TTC549 (cell line): Measurements from ENCODE around the gene MSH4.
A peak's percentile ranks its signal among the peaks of the same experiment; 100 is the strongest.
"Not testable (repeated sequence)": the region's sequence is repeated elsewhere in the genome, so short reads cannot be mapped to it uniquely, and the experiment has no call there.

ENCODE experiments used
- FAIRE-seq: peaks from 2 replicates; lab custom pipeline; 2012; peaks lifted over from hg19 to GRCh38; lab: Jason Lieb, UNC

Gene MSH4

DNA sequence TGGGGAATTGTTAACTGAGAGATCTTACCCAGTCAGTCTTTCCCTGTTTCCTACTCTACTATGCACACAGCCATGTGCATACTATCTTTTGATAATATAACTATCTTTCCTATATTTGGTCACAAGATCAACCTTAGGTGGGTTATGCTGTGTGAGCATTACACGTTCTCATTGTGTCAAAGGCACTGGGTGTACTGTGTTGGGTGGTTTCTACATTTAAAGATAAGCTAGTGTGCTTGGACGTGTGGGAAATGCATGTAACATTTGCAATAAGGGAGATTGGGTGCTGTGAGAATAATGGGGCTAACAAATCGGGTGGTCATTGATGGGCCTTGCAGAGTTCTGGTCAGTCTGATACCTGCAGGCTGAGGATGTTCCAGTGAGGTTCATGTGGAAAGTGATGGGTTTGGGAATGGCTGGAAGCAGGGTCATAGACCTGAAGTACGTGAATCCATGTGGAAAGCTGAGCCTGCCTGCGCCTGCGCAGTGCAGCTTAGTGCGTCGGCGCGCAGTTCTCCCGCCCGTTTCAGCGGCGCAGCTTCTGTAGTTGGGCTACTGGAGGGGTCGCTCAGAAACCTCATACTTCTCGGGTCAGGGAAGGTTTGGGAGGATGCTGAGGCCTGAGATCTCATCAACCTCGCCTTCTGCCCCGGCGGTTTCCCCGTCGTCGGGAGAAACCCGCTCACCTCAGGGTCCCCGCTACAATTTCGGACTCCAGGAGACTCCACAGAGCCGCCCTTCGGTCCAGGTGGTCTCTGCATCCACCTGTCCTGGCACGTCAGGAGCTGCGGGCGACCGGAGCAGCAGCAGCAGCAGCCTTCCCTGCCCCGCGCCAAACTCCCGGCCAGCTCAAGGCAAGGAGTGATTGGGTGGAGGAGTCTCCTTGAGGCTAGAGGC, at the start of gene MSH4:
Gene MSH4, plus strand, starts transcription at position 507 of the 897 bp plus-strand sequence. Its CDS starts 104 bp downstream, at position 611.
- no peak for FAIRE-seq

DNA sequence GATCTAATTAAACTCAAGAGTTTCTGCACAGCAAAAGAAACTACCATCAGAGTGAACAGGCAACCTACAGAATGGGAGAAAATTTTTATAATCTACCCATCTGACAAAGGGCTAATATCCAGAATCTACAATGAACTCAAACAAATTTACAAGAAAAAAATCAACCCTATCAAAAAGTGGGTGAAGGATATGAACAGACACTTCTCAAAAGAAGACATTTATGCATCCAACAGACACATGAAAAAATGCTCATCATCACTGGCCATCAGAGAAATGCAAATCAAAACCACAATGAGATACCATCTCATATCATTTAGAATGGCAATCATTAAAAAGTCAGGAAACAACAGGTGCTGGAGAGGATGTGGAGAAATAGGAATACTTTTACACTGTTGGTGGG, 39.5 kb upstream of the MSH4 start:
- not testable (repeated sequence) for FAIRE-seq

DNA sequence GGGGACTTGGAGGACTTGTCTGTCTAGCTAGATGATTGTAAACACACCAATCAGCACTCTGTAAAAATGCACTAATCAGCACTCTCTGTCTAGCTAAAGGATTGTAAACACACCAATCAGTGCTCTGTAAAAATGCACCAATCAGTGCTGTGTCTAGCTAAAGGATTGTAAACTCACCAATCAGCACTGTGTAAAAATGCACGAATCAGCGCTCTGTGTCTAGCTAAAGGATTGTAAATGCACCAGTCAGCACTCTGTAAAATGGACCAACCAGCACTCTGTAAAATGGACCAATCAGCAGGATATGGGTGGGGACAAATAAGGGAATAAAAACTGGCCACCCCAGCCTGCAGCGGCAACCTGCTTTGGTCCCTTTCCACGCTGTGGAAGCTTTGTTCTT, 38.1 kb upstream of the MSH4 start:
- FAIRE-seq, result not testable (repeated sequence)

DNA sequence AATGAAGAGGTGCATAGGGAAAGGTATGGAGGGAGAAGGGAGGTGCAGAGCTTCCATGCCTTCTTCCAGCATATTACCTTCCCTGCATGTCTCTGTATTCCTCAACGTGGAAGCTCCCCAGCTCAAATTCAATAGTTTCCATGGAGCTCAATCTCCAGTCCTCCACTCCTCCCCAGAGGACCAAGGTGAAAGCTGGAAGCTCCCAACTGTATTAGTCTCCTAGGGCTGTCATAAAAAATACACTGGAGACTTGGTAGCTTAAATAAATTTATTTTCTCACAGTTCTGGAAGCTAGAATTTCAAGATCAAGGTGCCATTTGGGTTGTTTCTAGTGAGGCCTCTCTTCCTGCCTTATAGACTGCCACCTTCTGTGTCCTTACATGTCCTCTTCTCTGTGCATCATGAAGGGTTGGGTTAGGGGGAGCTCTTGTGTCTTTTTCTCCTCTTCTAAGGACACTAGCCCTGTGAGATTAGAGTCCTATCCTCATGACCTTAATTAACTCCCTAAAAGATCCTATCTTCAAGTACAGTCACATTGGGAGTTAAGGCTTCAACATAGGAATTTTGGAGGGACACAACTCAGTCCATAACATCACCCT, 32.5 kb upstream of the MSH4 start:
- no peak for FAIRE-seq

DNA sequence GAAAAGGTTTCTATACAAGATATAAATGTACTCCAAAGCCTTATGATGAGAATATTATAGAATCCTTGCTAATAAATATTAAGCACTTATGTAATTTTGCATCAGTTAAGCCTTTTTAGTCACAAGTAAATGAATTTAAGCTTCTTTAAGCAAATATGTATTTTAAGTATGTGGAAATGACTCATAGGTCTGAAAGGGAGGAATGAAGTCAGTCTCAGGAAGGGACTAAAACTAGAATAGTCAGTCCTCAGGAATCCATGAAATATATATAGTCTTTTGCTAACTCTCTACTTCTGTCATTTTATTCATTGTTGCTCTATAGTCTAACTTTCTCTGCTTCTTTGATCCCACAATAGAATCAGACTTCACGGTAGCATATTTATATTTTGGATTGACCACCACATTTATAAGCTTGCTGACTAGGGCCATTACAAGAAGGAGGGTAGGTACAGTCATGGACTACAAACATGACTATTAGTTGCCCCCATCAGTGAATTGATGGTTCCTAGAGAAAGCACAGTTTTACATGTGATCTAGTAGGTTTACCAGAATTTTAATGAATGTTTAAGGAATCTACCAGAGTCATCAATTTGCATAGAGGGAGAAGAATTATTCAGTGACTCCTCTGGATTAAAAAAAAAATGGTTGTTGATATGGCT, 30.9 kb upstream of the MSH4 start:
- no peak for FAIRE-seq

DNA sequence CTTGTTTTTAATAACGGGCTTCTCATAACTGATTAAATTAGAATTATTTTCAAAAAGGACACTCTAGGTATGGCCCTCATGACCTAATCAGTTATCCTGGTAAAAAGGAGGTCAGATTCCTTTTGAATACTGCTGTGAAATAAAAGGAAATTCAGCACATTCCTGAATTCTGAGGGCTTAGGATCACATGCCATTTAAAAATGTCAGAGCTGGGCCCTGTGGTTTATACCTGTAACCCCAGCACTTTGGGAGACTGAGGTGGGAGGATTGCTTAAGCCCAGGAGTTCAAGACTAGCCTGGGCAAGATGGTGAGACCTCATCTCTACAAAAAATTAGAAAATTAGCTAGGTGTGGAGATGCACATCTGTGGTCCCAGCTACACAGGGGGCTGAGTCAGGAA, 28.7 kb upstream of the MSH4 start:
- no peak for FAIRE-seq

DNA sequence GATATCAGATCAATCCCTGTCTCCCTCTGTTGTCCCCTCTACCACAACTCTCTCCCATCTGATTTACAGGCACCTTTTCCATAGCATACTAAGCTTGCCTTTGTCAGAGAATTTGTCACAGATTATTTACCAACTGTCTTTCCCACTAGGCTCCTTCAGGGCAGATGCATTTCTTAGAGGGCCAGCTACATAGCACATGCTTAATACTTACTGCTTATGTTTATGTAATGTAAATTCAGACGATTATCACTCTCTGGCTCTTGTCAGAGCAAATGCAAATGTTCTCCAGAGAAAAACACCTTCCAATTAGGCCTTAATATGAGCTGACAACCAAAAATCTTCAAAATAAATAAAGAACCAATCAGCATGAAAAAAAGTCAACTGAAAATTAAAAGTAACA, 25.9 kb upstream of the MSH4 start:
- FAIRE-seq, result no peak

DNA sequence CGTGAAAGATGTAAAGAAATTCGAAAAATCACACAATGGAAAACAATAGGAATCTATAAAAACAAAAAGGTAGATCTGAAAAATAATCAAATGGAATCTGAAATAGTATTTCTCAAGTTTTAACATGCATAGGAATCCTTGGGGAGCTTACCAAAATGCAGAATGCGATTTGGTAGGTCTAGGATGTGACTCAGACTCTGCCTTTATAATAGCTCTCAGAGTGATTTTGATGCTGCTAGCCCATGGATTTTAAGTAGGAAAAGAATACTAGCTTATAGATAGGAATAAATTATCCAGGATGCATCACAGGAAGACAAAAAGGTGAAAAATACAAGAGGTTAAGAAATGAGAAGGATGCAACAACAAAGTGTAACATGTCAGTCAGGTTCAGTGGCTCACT, 24.7 kb upstream of the MSH4 start:
- FAIRE-seq, result no peak

DNA sequence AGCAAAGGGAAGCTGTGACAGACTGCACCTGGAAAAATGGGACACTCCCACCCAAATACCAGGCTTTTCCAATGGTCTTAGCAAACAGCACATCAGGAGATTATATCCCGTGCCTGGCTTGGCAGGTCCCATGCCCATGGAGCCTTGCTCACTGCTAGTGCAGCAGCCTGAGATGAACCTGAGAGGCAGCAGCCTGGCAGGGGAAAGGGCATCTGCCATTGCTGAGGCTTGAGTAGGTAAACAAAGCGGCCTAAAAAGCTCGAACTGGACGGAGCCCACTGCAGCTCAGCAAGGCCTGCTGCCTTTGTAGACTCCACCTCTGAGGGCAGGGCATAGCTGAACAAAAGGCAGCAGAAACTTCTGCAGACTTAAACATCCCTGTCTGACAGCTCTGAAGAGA, 18.9 kb upstream of the MSH4 start:
- FAIRE-seq, result not testable (repeated sequence)

DNA sequence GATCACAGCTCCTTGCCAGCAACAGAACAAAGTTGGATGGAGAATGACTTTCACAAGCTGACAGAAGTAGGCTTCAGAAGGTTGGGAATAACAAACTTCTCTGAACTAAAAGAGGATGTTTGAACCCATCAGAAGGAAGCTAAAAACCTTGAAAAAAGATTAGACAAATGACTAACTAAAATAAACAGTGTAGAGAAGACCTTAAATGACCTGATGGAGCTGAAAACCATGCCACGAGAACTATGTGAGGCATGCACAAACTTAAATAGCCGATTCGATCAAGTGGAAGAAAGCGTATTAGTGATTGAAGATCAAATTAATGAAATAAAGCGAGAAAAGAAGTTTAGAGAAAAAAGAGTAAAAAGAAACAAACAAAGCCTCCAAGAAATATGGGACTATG, 18.0 kb upstream of the MSH4 start:
- not testable (repeated sequence) for FAIRE-seq

DNA sequence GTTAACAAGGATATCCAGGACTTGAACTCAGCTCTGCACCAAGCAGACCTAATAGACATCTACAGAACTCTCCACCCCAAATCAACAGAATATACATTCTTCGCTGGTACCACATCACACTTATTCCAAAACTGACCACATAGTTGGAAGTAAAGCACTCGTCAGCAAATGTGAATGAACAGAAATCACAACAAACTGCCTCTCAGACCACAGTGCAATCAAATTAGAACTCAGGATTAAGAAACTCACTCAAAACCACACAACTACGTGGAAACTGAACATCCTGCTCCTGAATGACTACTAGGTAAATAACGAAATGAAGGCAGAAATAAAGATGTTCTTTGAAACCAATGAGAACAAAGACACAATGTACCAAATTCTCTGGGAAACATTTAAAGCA, 16.5 kb upstream of the MSH4 start:
- FAIRE-seq, result not testable (repeated sequence)

DNA sequence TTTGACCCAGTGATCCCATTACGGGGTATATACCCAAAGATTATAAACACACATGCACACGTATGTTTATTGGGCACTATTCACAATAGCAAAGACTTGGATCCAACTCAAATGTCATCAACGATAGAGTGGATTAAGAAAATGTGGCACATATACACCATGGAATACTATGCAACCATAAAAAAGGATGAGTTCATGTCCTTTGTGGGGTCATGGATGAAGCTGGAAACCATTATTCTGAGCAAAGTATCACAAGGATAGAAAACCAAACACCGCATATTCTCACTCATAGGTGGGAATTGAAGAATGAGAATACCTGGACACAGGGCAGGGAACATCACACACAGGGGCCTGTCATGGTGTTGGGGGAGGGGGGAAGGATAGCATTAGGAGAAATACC, 12.8 kb upstream of the MSH4 start:
- FAIRE-seq, result not testable (repeated sequence)

DNA sequence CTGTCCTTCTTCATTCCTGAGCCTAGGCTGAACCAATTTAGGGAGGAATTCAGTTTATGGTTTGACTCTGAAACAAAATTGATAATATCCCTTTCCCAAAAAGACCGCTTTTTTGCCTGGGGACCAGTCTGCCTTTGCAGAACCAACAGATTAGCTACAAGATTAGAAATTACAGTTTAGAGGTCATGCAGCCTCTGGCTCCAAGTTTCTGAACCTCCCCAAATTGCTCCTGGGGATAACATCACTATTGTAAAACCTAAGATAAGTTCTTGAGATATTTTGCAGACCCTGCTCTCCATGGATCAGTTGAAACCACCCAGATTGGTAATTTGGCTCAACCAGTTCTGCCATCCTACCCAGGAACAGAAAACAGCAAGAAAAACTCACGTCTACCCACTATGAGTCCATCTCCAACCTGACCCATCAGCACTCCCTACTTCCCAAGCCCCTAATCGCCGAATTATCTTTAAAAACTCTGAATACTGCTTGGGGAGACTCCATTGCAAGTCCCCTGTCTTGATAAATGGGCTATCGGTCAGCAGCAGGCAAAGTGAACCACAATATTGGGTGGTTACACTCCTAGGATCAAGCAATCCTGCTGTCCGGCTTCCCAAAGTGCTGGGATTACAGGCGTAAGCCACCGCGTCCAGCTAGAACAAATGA, 11.2 kb upstream of the MSH4 start:
- no peak for FAIRE-seq

DNA sequence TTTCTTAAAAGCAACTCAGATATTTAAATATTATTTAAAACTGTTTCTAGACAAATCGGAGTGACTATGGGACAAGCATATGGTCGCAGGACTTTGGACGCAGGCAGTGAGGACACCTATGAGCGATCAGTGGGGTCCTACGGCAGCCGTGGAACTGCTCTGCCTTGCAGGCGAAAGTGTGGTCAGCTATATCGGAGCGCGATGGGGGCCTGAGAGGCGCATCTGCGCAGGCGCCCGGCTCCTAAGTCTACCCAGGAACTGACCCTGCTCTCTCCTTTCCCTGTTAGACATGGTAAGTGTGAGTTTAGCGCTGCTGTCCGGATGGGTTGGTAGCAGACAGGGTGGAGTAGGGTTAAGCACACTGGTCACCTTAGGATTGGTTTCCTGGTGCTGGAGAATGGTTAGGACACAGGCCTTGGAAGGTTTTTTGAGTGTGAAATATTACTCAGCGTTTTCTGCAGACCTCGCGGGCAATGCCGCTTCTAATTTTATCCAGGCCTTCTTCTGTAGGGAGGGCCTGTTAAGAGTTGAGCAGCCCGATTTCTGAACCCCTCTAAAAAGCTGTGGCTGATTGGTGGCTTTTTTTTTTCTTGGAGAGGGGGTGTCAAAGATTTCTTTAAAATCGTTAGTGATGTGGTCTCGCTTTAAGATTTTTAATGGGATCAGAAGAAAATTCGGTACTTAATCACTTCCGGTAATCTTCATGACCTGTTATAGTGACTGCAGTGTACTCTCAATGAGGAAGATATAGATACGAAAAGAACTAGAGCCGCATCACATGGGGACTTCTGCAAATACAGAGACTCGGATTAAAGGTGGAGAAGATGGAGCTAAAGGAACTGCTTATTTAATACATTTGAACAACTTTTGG, 10.5 kb upstream of the MSH4 start, which contains the start of gene RABGGTB:
Gene RABGGTB, plus strand, starts transcription at position 274 of the 871 bp plus-strand sequence. Its CDS starts 16 bp downstream, at position 290.
- FAIRE-seq, result peak; percentile 89

DNA sequence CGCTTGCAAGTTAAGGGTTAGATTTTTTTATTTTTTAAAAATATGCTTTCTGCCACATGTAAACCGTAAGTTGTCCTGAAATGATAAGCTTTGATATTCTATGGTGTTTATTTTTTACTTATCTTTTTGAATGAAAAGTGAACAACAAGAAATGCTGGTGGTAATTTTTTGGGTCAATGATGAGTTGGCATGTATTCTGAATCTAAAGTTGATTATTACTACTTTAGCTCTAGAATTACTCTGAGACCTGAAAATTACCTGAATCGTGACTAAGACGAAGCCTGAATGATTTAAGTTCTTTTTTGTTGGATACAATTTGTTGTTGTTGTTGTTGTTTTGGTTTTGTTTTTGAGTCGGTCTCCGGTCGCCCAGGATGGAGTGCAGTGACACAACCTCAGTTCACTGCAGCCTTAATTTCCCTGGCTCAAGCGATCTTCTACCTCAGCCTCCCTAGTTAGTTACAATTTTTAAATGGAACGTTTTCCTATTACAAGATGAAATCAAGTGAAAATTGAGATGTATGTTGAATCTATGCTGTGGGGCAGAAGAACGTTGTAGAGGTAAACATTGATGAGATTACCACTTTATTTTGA, 9.7 kb upstream of the MSH4 start:
- FAIRE-seq, result no peak

DNA sequence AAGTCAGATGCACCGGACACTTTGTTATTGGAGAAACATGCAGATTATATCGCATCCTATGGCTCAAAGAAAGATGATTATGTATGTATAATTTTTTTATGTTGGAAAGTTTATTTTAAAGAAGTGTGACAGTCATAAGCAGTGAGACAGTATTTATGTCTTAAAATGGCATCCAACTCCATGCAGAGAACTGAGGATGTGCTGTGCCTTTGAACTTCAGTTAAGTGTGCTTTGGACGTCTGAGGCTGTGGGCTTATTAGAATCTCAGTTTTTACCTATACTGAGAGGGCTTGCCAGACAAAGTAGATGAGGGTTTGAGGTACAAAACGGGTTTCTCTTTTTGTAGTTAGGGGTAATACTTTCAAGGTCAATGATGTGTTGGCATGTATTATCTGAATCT, 9.2 kb upstream of the MSH4 start:
- no peak for FAIRE-seq

DNA sequence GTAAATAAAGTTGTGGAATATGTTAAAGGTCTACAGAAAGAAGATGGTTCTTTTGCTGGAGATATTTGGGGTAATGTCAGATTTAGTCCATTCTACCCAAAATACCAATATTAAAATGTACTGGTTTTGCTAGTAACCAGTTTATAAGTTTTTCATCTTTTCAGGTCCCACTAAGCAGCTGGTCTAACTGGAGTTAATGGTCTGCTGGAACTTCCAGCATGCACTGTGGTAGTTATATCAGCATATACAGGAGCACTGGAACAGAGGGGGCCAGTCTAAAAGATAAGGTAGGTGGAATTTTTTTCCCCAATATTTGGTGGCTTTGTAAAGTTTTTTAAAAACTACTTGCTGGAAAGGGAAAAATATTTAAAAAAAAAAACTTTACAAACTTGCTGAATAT, 6.7 kb upstream of the MSH4 start:
- no peak for FAIRE-seq

DNA sequence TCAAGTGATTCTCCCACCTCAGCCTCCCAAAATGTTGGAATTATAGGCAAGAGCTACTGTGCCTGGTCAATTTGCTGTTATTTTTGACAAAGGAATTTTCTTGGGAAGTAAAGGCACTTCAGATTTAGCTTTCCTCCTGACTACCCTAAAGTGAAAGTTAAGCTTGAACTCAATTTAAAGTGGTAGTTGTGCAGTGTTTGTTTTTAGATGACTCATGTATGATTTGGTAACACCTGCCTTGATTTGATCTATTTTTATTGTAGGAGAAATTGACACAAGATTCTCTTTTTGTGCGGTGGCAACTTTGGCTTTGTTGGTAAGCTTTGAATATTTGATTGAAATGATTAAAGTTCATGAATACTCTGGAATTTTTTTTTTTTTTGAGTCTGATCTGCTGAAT, 5.7 kb upstream of the MSH4 start:
- FAIRE-seq, result no peak

DNA sequence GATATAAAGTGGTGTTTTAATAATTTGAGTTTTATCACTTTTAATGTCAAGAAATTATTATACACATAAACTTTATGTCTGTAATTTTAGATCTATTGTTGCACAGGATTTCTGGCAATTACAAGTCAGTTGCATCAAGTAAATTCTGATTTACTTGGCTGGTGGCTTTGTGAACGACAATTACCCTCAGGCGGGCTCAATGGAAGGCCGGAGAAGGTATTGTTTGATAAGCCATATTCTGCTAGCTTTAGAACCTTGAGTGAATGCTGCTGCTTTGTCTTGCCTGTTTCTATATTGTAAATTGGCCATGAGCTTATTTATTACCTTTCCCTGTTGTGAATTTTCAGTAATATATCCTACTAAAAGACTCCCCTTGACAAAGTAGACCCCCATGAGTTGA, 4.6 kb upstream of the MSH4 start:
- no peak for FAIRE-seq

DNA sequence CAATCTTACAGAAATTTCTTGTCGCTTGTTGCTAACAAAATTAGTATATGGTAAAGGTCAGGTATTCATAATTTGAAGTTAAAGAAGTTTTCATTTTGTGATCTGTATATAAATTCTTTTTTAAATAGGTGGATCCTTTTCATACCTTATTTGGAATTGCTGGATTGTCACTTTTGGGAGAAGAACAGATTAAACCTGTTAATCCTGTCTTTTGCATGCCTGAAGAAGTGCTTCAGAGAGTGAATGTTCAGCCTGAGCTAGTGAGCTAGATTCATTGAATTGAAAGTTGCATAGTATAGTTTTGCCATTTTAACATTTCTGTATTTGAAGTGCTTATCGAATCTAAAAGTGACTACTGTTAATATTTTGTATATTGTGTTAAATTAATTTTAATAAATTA, 2.3 kb upstream of the MSH4 start:
- no peak for FAIRE-seq

DNA sequence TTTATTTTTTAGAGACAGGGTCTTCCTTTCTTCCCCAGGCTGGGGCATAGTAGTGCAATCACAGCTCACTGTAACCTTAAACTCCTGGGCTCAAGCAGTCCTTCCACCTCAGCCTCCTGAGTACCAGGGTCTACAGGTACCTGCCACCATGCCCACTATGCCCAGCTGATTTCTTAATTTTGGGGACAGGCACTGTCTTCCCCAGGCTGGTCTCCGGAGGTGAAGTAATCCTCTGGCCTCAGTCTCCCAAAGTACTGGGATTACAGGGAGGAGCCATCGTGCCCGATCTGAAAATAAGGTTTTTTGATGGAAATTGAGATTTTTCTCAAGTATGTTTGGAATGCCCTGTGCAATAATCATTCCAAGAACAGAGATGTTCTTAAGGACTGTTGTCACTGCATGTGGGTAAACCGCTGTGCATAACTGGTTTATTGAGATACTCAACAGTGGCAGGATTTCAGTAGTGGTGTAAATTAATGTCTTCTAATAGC, 934 bp upstream of the MSH4 start:
- FAIRE-seq, result no peak
